Transverse colon (tissue), 4 donors: Measurements from ENCODE around the gene RPL39L.

Source experiments
- EP300 ChIP-seq: sonication (generic); formaldehyde crosslinking; IDR thresholded peaks from one replicate; pipeline ENCODE4 v1.6.1; 2017; ENCODE audit warnings: antibody characterized with exemption, low read depth
- POLR2A ChIP-seq: fragments of 450-650 bp; IDR thresholded peaks from one replicate; pipeline ENCODE4 v1.6.1; 2016; ENCODE audit warnings: antibody characterized with exemption, mild to moderate bottlenecking, moderate library complexity
- POLR2AphosphoS5 ChIP-seq, 3 donors: sonication (generic); formaldehyde crosslinking; IDR thresholded peaks; one replicate each; pipeline ENCODE4 v1.6.1; 2016; ENCODE audit warnings: antibody characterized with exemption in 3 of 3
- TF ChIP-seq, protein P1 (sequence below), 5 experiments: fragments of 200-600 bp in 3 of 5; fragments of 450-650 bp in 2 of 5; sonication (generic) in 3 of 5; IDR thresholded peaks; 1 replicate in 2 of 5; 2 replicates in 3 of 5; pipeline ENCODE4 v1.5.1; 2016 to 2017; ENCODE audit warnings: antibody characterized with exemption in 5 of 5, inconsistent platforms in 3 of 5, mild to moderate bottlenecking in 2 of 5, moderate library complexity in 1 of 5

GRCh38 chr3:187101184-187102072 lies 37.9 kb downstream of the RPL39L start:
- TF ChIP-seq, protein P1, sequence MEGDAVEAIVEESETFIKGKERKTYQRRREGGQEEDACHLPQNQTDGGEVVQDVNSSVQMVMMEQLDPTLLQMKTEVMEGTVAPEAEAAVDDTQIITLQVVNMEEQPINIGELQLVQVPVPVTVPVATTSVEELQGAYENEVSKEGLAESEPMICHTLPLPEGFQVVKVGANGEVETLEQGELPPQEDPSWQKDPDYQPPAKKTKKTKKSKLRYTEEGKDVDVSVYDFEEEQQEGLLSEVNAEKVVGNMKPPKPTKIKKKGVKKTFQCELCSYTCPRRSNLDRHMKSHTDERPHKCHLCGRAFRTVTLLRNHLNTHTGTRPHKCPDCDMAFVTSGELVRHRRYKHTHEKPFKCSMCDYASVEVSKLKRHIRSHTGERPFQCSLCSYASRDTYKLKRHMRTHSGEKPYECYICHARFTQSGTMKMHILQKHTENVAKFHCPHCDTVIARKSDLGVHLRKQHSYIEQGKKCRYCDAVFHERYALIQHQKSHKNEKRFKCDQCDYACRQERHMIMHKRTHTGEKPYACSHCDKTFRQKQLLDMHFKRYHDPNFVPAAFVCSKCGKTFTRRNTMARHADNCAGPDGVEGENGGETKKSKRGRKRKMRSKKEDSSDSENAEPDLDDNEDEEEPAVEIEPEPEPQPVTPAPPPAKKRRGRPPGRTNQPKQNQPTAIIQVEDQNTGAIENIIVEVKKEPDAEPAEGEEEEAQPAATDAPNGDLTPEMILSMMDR (IDR thresholded peaks at IDR 0.05) = no peak
- TF ChIP-seq EP300 (no peak), POLR2AphosphoS5 (IDR thresholded peaks at IDR 0.05) (peak in 1 of 3 donors; percentile 11), POLR2A (no peak)
